Muscle of leg (tissue), 11 donors: Measurements from ENCODE around the gene ALKBH3. TPM values are rescaled to one million over a fixed set of nuclear protein-coding genes. Genes with fewer than 3 reads are reported as not detected.
A peak's percentile ranks its signal among the peaks of the same experiment; 100 is the strongest.

ENCODE experiments used
- DNase-seq: peaks from one replicate; pipeline ENCODE4 v3.0.0; 2013
- H3K27ac ChIP-seq: one replicate; pipeline ENCODE4 v1.5.1; 2013; ENCODE audit warnings: mild to moderate bottlenecking, low read length, control low read depth
- H3K27me3 ChIP-seq: one replicate; pipeline ENCODE4 v1.6.1; 2013; ENCODE audit warnings: low read length; ENCODE audit not compliant: control insufficient read depth, insufficient read depth
- H3K36me3 ChIP-seq: one replicate; pipeline ENCODE4 v1.6.1; 2013; ENCODE audit warnings: low read length; ENCODE audit not compliant: control insufficient read depth, insufficient read depth
- H3K4me1 ChIP-seq: one replicate; pipeline ENCODE4 v1.6.1; 2013; ENCODE audit warnings: low read length; ENCODE audit not compliant: control insufficient read depth, insufficient read depth
- H3K4me3 ChIP-seq: one replicate; pipeline ENCODE4 v1.5.1; 2013; ENCODE audit warnings: low read length, control low read depth
- H3K9me3 ChIP-seq: replicated peaks from 2 replicates; pipeline ENCODE4 v1.6.1; 2013; ENCODE audit warnings: low read depth, low read length; ENCODE audit not compliant: control insufficient read depth
- WGBS: methylation state at CpG from one replicate; pipeline ENCODE4 v1.1.5; 2013; ENCODE audit warnings: missing lambda C conversion rate; ENCODE audit not compliant: insufficient coverage; 5-methylcytosine and 5-hydroxymethylcytosine counted together
- polyA plus RNA-seq, 8 donors: library from polyadenylated mRNA; unstranded; fragments of 120-200 nt; gene quantifications; one replicate each; pipeline versions ENCODE4 v1.2.1 to v1.2.3, GENCODE V29; 2013; ENCODE audit warnings: inconsistent platforms in 1 of 8, low replicate concordance in 1 of 8; ENCODE audit not compliant: insufficient read length in 8 of 8, insufficient read depth in 1 of 8
- total RNA-seq: library from RNA; stranded (reverse); fragments of 120-200 nt; gene quantifications from one replicate; pipeline ENCODE4 v1.2.4, GENCODE V29; 2013

Gene ALKBH3
- total and polyA plus RNA-seq, 9 donors: 18.1 to 31.5 (median 22.8) TPM

DNA sequence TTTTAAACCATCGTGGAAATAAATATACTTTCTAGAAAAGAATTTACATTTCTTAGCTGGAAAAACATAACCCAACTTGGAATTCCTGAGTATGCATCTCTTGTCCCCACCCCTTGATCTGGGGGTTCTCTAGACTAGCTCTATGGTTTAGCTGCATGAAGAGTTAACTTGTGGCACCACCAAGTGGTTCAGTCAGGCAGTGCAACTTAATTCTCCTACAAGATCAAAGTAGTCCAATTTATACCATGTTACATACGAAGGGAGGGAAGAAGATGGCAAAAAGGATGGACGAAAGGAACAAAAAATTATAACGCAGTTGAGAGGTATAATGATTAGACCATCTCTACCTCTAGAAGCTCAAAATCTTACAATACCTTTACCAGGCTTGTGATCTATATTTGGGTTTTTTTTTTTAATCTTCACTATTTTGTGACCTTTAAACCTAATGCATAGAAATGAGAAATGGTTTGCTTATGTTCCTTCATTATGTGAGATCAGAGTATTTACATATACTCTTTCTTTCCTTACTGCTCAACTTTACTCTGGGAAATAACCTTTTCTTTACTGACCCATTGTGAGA lies 28.5 kb upstream of the ALKBH3 start:
- H3K4me1 ChIP-seq: no peaks in the 10 kb centered on the region
- no peaks in the 10 kb centered on the region for H3K9me3 ChIP-seq
- no peak overlapping the region for H3K27ac ChIP-seq
- no peaks in the 10 kb centered on the region for H3K27me3 ChIP-seq
- H3K4me3 ChIP-seq: no peak overlapping the region
- WGBS: no CpG with 5 or more reads among the region's 4 CpGs
- DNase-seq: peak; percentile 62
- no peaks in the 10 kb centered on the region for H3K36me3 ChIP-seq

GRCh38 chr11:43853781-43854180 lies 26.9 kb upstream of the ALKBH3 start:
- Histone ChIP-seq H3K27ac (no peak overlapping the region), H3K9me3 (no peaks in the 10 kb centered on the region), H3K36me3 (no peaks in the 10 kb centered on the region), H3K27me3 (no peaks in the 10 kb centered on the region), H3K4me3 (no peak overlapping the region), H3K4me1 (no peaks in the 10 kb centered on the region)
- no peak for DNase-seq

DNA sequence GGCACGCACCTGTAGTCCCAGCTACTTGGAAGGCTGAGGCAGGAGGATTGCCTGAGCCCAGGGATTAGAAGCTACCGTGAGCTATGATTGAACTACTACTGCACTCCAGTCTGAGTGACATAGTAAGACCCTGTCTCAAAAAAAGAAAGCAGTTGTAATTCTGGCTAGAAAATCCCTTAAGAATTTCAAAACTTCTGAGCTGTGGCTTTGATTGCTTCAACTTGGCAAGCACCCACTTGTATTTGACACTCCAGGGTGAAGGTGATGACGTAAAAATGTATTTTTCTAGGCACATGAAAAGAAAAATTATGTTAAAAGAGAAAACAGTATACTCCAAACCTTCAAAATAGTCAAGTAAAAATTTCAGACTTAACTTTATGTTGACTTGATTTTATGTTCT lies 23.6 kb upstream of the ALKBH3 start:
- Histone ChIP-seq H3K27me3 (no peaks in the 10 kb centered on the region), H3K27ac (no peak overlapping the region), H3K9me3 (peaks cover 3% of the 10 kb centered on the region), H3K36me3 (no peaks in the 10 kb centered on the region), H3K4me3 (no peak overlapping the region), H3K4me1 (no peaks in the 10 kb centered on the region)
- 93% methylated on average over 2 of the region's 3 CpGs for WGBS
- no peak for DNase-seq

DNA sequence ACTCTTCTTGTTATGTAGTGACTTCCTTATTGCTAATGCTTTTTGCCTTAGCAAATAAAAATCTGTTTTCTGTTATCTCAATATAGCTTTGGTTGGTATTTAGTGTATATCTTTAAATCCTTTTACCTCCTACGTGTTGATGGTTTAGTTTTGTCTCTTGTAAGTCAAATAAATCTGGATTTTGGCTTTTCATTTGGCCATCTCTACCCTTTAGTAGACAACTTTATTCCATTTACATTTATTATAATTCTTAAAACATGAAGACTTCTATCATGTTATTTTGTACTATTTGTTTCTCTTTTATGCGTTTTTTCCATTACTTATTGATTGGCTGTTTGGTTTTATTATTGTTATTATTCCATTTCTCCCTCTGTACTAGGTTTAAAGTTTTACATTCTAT lies 19.5 kb upstream of the ALKBH3 start:
- Histone ChIP-seq H3K36me3 (no peaks in the 10 kb centered on the region), H3K4me3 (no peak overlapping the region), H3K9me3 (peaks cover 3% of the 10 kb centered on the region), H3K27ac (no peak overlapping the region), H3K27me3 (no peaks in the 10 kb centered on the region), H3K4me1 (no peaks in the 10 kb centered on the region)
- no CpG with 5 or more reads among the region's 2 CpGs for WGBS
- no peak for DNase-seq

DNA sequence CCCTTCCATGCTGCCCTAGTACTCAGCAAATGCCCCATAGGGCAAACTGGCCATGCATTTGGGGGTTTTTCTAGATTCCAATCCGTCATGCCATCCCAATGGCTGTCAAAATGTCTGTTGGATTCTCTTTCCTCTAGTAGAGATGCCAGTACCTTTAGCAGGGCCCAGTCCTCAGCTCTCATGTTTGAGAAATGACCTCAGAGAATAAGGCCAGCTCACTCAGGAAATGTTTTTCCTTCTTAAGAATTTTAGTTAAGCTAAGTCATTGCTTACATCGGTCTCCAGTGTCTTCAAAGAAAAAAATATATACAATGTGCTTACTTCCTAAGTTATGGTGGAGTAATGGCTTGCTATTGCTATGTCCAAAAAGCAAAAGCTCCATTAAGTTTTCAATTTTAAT lies 14.1 kb upstream of the ALKBH3 start:
- no peaks in the 10 kb centered on the region for H3K36me3 ChIP-seq
- H3K9me3 ChIP-seq: no peaks in the 10 kb centered on the region
- no peak overlapping the region for H3K27ac ChIP-seq
- no peaks in the 10 kb centered on the region for H3K4me1 ChIP-seq
- DNase-seq: no peak
- 44% methylated on average over 1 of the region's 2 CpGs for whole genome bisulfite sequencing
- H3K4me3 ChIP-seq: no peak overlapping the region
- H3K27me3 ChIP-seq: peaks cover 4% of the 10 kb centered on the region

GRCh38 chr11:43866969-43867368 lies 13.7 kb upstream of the ALKBH3 start:
- no peak for DNase-seq
- Histone ChIP-seq H3K4me1 (no peaks in the 10 kb centered on the region), H3K4me3 (no peak overlapping the region), H3K36me3 (no peaks in the 10 kb centered on the region), H3K27me3 (peaks cover 6% of the 10 kb centered on the region), H3K27ac (no peak overlapping the region), H3K9me3 (no peaks in the 10 kb centered on the region)

DNA sequence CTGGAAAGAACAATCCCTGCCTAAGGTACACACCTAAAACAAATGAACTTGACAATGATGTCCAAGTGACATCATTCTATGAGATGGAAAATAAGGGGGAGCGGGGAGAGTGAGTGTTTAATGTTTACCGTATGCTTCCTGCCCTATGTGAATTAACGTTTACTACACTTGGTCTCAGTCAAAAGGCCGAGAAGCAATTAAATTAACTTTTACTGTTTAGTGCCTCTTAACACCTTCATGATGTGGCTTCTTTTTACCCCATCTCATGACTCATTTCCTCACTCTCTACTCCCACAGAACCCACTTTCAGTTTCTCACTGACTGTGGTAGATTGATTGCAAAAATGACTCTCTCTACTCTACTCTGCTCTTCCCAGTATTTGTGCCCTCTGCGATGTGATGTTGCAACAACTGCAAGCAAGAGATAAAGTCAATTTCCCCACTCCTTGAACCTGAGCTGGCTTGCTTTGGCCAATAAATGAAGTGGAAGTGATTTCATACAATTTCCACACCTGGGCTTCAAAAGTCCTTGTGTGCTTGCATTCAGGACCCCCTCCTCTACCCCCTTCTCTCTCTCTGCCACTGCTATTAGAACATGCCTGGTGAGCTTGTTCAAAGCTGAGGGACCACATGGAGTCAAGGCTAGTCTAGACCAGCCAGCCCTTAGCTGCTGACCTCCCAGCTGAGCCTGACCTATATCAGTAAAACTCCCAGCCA lies 11.6 kb upstream of the ALKBH3 start:
- no peak overlapping the region for H3K27ac ChIP-seq
- no peak overlapping the region for H3K4me3 ChIP-seq
- peak; percentile 40 for DNase-seq
- H3K27me3 ChIP-seq: peaks cover 16% of the 10 kb centered on the region
- no peaks in the 10 kb centered on the region for H3K9me3 ChIP-seq
- WGBS: 0% methylated on average over 1 of the region's 5 CpGs
- no peaks in the 10 kb centered on the region for H3K4me1 ChIP-seq
- H3K36me3 ChIP-seq: no peaks in the 10 kb centered on the region

DNA sequence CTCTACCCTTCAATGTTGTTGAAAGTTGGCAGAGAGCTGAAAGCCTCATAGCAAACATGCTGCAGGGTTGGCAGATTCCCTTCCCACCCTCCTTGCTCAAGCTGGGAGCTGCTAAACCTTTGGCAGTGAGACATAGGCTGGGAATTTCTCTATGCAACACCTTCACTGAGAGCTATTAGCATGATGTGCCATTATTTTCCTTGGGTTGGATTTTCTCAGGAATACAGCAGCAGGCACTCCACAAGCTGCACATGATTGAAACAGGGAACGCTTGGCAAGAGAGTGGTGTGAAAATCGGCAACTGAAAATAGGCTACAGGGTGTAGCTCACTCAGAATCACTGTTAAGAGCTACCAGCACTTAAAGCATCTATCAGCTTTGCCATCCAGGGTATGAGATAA lies 9.6 kb upstream of the ALKBH3 start:
- WGBS: no CpG with 5 or more reads among the region's 2 CpGs
- Histone ChIP-seq H3K4me1 (no peaks in the 10 kb centered on the region), H3K9me3 (no peaks in the 10 kb centered on the region), H3K4me3 (no peak overlapping the region), H3K36me3 (no peaks in the 10 kb centered on the region), H3K27ac (no peak overlapping the region), H3K27me3 (peaks cover 16% of the 10 kb centered on the region)
- DNase-seq: no peak

DNA sequence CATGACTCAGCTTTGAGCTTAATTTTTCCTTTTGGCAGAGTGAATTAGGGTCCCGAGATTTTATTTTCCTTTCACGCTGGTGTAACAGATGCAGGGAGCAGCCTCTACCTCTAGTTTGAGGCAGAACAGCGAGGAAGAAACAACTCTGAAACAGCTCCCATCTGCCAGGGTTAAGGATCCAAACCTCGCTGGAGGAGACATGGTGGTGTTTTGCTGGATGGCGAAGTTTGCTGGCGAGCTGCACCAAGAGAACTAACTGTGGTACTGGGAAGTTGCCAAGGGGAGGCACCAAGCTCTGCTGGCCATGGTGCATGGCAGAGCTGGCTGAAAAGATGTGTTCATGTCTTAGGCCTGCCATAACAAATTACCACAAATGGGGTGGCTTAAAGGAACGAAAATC lies 7.6 kb upstream of the ALKBH3 start:
- WGBS: 82% methylated on average over 4 of the region's 7 CpGs
- Histone ChIP-seq H3K9me3 (no peaks in the 10 kb centered on the region), H3K27me3 (peaks cover 19% of the 10 kb centered on the region), H3K27ac (no peak overlapping the region), H3K4me1 (no peaks in the 10 kb centered on the region), H3K4me3 (no peak overlapping the region), H3K36me3 (no peaks in the 10 kb centered on the region)
- DNase-seq: no peak

DNA sequence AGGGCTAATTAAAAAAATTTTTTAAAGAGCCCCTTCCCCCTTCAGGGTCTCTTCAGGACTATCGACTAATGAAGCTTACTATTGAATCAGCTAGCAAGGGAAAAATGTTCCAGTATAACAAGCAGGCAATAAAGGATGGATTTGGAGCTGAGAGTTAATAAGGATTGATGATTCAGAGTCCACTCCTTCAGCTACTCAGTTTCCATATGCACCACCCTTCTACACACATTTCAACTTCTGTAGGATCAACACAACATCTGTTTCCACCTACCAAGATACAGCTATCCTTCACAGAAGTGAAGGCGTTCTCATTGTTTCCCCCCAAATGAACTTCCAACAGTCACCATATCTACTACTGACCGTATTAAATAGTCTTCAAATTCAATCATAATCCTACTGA lies 6.6 kb upstream of the ALKBH3 start:
- Histone ChIP-seq H3K4me1 (no peaks in the 10 kb centered on the region), H3K4me3 (no peak overlapping the region), H3K9me3 (no peaks in the 10 kb centered on the region), H3K36me3 (no peaks in the 10 kb centered on the region), H3K27ac (no peak overlapping the region), H3K27me3 (peaks cover 23% of the 10 kb centered on the region)
- no peak for DNase-seq
- no CpG with 5 or more reads among the region's 3 CpGs for WGBS

GRCh38 chr11:43874738-43875137 lies 5.9 kb upstream of the ALKBH3 start:
- WGBS: no CpG with 5 or more reads among the region's 1 CpG
- H3K4me1 ChIP-seq: no peaks in the 10 kb centered on the region
- no peaks in the 10 kb centered on the region for H3K9me3 ChIP-seq
- H3K4me3 ChIP-seq: no peak overlapping the region
- no peak overlapping the region for H3K27ac ChIP-seq
- H3K27me3 ChIP-seq: peaks cover 23% of the 10 kb centered on the region
- no peak for DNase-seq
- no peaks in the 10 kb centered on the region for H3K36me3 ChIP-seq
